Mucosa of rectum (tissue), 2 donors: ENCODE data around the gene ZBTB25.
A peak's percentile ranks its signal among the peaks of the same experiment; 100 is the strongest.

Experiments used
- H3K27ac ChIP-seq, 2 donors: one replicate each; pipeline ENCODE4 v1.7.0; 2013; ENCODE audit warnings: inconsistent platforms in 2 of 2, low read depth in 2 of 2, low read length in 2 of 2
- H3K27me3 ChIP-seq, 2 donors: one replicate each; pipeline ENCODE4 v1.7.0; 2013; ENCODE audit warnings: low read length in 2 of 2; ENCODE audit not compliant: control insufficient read depth in 2 of 2, insufficient read depth in 2 of 2
- H3K36me3 ChIP-seq, 2 donors: one replicate each; pipeline ENCODE4 v1.7.0; 2013; ENCODE audit warnings: low read length in 2 of 2; ENCODE audit not compliant: control insufficient read depth in 2 of 2, insufficient read depth in 2 of 2
- H3K4me1 ChIP-seq, 2 donors: one replicate each; pipeline ENCODE4 v1.7.0; 2013; ENCODE audit warnings: low read length in 2 of 2, mild to moderate bottlenecking in 1 of 2; ENCODE audit not compliant: control insufficient read depth in 2 of 2, insufficient read depth in 2 of 2
- H3K4me3 ChIP-seq, 2 donors: one replicate each; pipeline ENCODE4 v1.7.0; 2013; ENCODE audit warnings: low read length in 2 of 2
- H3K9ac ChIP-seq, 2 donors: one replicate each; pipeline ENCODE4 v1.7.0; 2013; ENCODE audit warnings: low read length in 2 of 2, low read depth in 1 of 2, mild to moderate bottlenecking in 1 of 2
- H3K9me3 ChIP-seq, 2 donors: one replicate each; pipeline ENCODE4 v1.7.0; 2013; ENCODE audit warnings: low read length in 2 of 2; ENCODE audit not compliant: control insufficient read depth in 2 of 2
- donor health status: healthy.
- donor health status: Normal muscosa, but diverticular disease.

The ZBTB25 gene

DNA sequence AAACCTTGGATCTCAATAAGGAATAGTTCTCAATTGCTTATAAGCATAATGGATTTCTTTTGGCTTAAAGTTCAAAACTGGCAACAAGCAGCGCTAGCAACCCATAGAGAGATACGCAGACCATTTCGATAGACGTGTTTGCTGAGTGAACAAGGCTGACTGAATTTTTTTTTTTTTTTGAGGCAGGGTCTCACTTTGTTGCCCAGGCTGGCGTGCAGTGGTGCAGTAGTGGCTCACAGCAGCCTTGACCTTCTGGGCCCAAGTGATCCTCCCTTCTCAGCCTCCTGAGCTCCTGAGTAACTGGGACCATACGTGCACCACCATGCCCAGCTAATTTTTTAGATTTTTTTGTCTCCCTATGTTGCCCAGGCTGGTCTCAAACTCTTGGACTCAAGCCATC, 39.8 kb downstream of the ZBTB25 start:
- Histone ChIP-seq H3K4me1 (peaks cover 6 to 7% of the 10 kb centered on the region in 2 donors), H3K36me3 (peaks cover 0 to 5% of the 10 kb centered on the region in 2 donors), H3K9me3 (no peaks in the 10 kb centered on the region), H3K9ac (no peak overlapping the region), H3K4me3 (no peak overlapping the region), H3K27ac (no peak overlapping the region), H3K27me3 (no peaks in the 10 kb centered on the region)

DNA sequence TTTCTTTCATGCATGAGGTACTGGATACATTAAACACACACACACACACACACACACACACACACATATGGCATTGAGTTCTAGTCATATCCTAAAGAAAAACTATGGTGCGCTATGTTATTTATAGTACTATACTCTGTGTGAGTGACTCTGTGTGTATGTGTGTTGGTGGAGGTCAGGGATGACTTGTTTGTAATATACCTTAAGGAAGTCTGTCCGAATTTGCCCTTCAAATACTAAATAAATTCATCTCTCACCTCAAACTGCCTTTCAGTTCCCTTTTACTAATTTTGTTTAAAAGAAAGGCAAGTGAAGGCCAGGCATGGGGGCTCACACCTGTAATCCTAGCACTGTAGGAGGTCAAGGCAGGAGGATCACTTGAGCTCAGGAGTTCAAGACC, 40.4 kb downstream of the ZBTB25 start:
- peaks cover 6 to 7% of the 10 kb centered on the region in 2 donors for H3K4me1 ChIP-seq
- no peaks in the 10 kb centered on the region for H3K9me3 ChIP-seq
- no peak overlapping the region for H3K27ac ChIP-seq
- H3K9ac ChIP-seq, result no peak overlapping the region
- H3K27me3 ChIP-seq, result no peaks in the 10 kb centered on the region
- no peak overlapping the region for H3K4me3 ChIP-seq
- peaks cover 0 to 3% of the 10 kb centered on the region in 2 donors for H3K36me3 ChIP-seq

DNA sequence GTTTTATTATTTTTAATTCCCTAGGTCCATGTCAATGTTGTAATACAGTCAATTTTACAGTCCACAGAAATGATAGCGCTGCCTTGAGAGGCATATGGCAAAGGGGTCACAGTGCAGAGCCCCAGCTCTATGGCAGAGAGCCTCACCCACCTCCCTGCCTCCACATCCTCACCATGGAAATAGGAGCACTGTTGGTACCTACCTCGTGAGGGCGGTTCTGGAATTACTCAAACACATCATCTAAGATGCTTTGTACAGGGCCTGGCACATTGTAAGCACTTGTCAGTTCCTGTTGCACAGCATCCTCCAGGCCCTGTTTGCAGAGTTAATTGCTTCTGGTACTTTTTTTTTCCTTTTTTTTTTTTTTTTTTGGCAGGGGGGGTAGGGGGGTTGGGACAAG, 42.4 kb downstream of the ZBTB25 start:
- H3K9me3 ChIP-seq, result no peaks in the 10 kb centered on the region
- no peaks in the 10 kb centered on the region for H3K27me3 ChIP-seq
- H3K36me3 ChIP-seq, result peaks cover 4 to 7% of the 10 kb centered on the region in 2 donors
- H3K4me1 ChIP-seq, result peaks cover 6 to 7% of the 10 kb centered on the region in 2 donors
- H3K27ac ChIP-seq, result no peak overlapping the region
- no peak overlapping the region for H3K4me3 ChIP-seq
- no peak overlapping the region for H3K9ac ChIP-seq

DNA sequence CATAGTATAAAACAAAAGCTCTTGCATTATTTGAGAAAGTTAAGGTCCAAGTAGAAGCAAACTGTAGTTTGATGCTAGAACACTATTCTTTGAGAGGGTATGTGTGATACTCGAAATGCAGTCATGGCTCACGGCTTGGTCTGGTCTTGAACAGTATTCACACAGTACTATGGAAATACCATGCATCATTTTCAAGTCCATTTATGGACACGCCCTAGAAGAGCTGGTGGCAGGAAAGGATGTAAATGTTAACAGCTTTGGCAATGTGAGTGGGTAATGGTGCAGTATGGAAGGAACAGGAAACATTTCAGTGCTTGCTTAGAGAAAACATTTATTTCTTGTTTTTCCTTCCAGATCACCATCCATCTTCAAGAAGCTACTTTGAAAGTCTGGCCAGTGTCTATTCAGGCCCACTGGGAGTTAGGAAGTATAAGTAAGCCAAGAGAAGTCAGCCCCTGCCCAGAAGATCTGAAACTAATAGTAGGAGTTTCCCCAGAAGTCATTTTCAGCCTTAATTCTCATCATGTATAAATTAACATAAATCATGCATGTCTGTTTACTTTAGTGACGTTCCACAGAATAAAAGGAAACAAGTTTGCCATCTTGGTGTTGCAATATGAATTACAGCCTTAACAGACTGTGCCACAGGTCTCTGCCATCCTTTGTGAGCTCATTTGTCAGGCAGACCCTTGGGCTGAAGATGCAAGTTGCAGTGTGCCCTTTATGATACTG, 44.1 kb downstream of the ZBTB25 start:
- no peaks in the 10 kb centered on the region for H3K9me3 ChIP-seq
- peaks cover 10 to 17% of the 10 kb centered on the region in 2 donors for H3K36me3 ChIP-seq
- H3K27me3 ChIP-seq, result no peaks in the 10 kb centered on the region
- no peak overlapping the region for H3K27ac ChIP-seq
- H3K4me3 ChIP-seq, result no peak overlapping the region
- H3K9ac ChIP-seq, result no peak overlapping the region
- H3K4me1 ChIP-seq, result peaks cover 2 to 6% of the 10 kb centered on the region in 2 donors

DNA sequence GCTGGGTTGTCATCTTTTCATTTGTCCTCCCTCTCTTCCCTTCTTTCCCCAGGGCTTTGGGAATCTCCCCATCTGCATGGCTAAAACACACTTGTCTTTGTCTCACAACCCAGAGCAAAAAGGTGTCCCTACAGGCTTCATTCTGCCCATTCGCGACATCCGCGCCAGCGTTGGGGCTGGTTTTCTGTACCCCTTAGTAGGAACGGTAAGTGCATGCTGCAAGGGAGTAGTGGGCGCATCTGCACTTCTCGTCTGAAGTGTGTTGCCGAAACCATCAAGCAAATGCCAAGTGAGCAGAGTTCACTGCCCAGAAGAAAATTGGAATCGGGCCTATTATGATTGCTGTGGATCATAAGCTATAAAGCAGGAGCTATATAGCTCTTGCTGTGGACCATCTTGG, 49.0 kb downstream of the ZBTB25 start:
- Histone ChIP-seq H3K9ac (no peak overlapping the region), H3K27me3 (no peaks in the 10 kb centered on the region), H3K27ac (no peak overlapping the region), H3K4me3 (no peak overlapping the region), H3K9me3 (no peaks in the 10 kb centered on the region), H3K4me1 (no peaks in the 10 kb centered on the region), H3K36me3 (peaks cover 14 to 35% of the 10 kb centered on the region in 2 donors)

DNA sequence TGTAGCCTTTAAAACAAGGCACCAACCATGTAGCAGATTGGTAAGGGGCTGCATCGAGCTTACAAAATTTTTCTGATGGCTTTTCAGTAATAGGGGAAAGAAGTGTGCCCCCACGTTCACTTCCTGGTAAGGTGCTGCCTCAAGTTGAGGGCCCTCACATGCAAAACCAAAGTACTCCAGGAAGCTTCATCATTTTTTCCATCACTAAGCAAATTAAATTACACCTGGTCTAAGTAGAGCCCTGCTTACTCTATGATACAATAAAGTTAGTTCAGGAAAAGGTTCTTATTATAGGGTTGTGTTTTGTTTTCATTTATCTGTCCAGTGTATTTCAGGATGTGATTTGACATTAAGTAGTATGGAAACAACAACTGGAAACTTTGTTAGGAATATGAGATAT, 53.4 kb downstream of the ZBTB25 start:
- peaks cover 19 to 29% of the 10 kb centered on the region in 2 donors for H3K36me3 ChIP-seq
- no peak overlapping the region for H3K4me3 ChIP-seq
- H3K9ac ChIP-seq, result no peak overlapping the region
- H3K9me3 ChIP-seq, result no peaks in the 10 kb centered on the region
- no peak overlapping the region for H3K27ac ChIP-seq
- H3K27me3 ChIP-seq, result no peaks in the 10 kb centered on the region
- no peaks in the 10 kb centered on the region for H3K4me1 ChIP-seq

DNA sequence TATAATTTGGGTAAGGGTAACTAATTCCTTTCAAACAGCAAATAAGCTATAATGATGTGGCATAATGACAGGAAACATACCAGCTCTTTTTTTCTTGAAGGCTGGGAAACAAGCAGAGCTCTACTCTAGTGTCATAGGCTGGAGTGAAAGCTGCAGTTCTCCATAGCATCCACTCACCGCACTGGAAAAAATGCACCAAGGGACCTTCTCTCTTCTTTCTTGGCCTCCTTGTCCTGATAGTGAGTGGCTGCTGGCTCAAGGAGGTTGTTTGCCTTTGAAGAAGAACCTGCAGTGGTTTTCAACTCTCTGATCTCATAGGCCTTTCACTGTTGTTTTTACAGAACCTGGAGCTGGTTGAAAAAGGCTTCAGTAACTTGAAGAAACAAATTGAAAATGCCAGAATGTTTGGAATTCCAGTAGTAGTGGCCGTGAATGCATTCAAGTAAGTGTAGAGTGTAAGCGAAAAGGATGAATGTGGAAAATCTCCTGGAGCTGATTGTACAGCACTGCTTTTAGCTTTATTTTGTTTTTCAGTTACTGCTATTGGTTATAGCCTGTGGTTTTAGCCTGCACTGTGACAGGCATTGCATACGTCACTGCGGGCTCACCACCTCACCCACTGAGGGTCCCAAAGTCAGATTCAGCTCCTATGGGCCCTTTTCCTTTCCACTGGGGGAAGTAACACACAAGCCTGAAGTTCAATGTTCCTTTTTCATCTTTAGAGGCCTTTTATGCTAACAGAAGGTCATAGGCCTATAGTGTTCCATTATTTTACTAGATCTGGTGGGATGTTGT, 55.6 kb downstream of the ZBTB25 start:
- H3K36me3 ChIP-seq, result peaks cover 15 to 16% of the 10 kb centered on the region in 2 donors
- no peak overlapping the region for H3K9ac ChIP-seq
- no peaks in the 10 kb centered on the region for H3K27me3 ChIP-seq
- no peak overlapping the region for H3K27ac ChIP-seq
- H3K9me3 ChIP-seq, result no peaks in the 10 kb centered on the region
- no peaks in the 10 kb centered on the region for H3K4me1 ChIP-seq
- no peak overlapping the region for H3K4me3 ChIP-seq

DNA sequence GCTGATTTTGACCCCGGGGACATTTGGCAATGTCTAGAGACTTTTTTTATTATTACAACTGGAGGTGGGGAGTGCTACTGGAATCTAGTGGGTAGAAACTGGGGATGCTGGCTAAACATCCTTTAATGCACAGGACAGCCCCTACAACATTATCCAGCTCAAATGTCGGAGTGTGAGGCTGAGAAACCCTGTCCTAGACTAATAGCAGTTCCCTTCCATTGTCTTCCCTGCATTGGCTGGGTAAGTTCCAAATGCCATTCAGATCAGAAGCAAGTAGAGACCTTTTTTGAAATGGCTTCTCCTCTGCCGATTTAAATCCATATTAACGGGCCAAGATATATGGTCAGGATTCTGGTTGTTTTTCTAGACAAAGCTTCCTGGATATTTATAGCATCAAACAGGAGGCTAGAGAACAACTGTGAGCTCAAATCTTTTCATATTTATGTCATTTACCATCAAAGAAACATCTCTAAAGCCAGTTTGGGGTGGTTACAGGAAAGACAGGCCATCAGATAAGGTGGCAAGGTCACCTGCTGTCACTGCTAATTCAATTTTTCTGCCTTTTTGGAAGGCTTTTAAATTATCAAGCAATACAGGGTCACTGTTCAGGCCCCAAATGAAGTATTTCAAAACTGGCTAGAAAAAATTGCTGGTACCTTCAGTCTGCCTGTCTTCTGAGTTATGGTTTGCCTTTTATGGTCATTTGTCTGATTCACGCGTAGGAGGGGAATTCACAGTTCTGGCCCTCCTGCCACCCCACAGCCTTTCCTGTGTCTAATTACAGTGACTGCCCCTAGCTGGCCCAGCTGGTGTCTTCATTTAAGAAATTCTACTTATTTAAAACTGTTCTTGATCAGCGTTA, 58.4 kb downstream of the ZBTB25 start:
- Histone ChIP-seq H3K36me3 (peaks cover 24 to 25% of the 10 kb centered on the region in 2 donors), H3K9ac (no peak overlapping the region), H3K27ac (peak overlapping the region; percentile 2 to 34)

DNA sequence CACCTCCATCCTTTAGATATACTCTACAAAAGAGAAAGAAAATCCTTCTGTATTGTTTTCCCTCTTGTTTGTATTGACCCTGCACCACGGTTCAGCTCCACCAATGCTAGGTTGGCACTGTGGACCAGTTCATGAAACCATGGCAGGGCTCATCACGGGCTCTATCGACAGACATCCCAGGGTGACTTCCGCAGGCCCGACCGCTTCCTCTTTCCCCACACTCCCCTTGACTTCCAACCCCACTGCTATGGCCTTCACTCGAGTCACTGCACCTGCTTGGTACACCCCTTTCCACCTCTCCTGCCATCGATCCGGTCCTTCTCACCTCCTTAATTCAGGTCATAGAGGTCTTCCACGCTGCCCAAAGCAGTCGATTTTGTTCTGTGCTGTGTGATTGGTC, 59.5 kb downstream of the ZBTB25 start:
- Histone ChIP-seq H3K4me3 (no peak overlapping the region), H3K9ac (no peak overlapping the region), H3K27me3 (no peaks in the 10 kb centered on the region), H3K4me1 (no peaks in the 10 kb centered on the region), H3K36me3 (peaks cover 20 to 22% of the 10 kb centered on the region in 2 donors), H3K9me3 (no peaks in the 10 kb centered on the region), H3K27ac (no peak overlapping the region)

More for the DNA sequence above, 58.4 kb downstream of the ZBTB25 start:
- Histone ChIP-seq H3K4me3 (no peak overlapping the region), H3K9me3 (no peaks in the 10 kb centered on the region), H3K4me1 (no peaks in the 10 kb centered on the region), H3K27me3 (no peaks in the 10 kb centered on the region)
